Loucy (cell line): ENCODE measurements around the gene ARHGAP28.

Source experiments
- H2AFZ ChIP-seq: fragments of 200-600 bp; sonication (generic); 2 replicates; pipeline ENCODE4 v1.6.0; 2016; ENCODE audit warnings: antibody characterized with exemption, mild to moderate bottlenecking, low read length, moderate library complexity
- H3F3A ChIP-seq: fragments of 200-600 bp; 2 replicates; pipeline ENCODE4 v1.6.0; 2016; ENCODE audit warnings: antibody characterized with exemption, low read depth, mild to moderate bottlenecking
- H3K27me3 ChIP-seq: fragments of 200-600 bp; sonication (generic); 2 replicates; pipeline ENCODE4 v1.6.1; 2014; ENCODE audit warnings: low read length, mild to moderate bottlenecking; ENCODE audit not compliant: insufficient read depth, poor library complexity, severe bottlenecking
- H3K36me3 ChIP-seq: fragments of 200-600 bp; sonication (generic); 2 replicates; pipeline ENCODE4 v1.6.1; 2016; ENCODE audit warnings: low read length; ENCODE audit not compliant: insufficient read depth
- H3K4me1 ChIP-seq: fragments of 200-600 bp; sonication (generic); 2 replicates; pipeline ENCODE4 v1.5.1; 2014; ENCODE audit warnings: low read length, mild to moderate bottlenecking; ENCODE audit not compliant: insufficient read depth, poor library complexity, severe bottlenecking
- H3K4me2 ChIP-seq: fragments of 200-600 bp; sonication (generic); 2 replicates; pipeline ENCODE4 v1.6.0; 2014; ENCODE audit warnings: antibody characterized with exemption, low read length, low read depth, mild to moderate bottlenecking; ENCODE audit not compliant: poor library complexity, severe bottlenecking
- H3K4me3 ChIP-seq: fragments of 200-600 bp; sonication (generic); 2 replicates; pipeline ENCODE4 v1.5.1; 2014; ENCODE audit warnings: low read length, mild to moderate bottlenecking, mixed read lengths; ENCODE audit not compliant: poor library complexity, severe bottlenecking
- H3K79me2 ChIP-seq: fragments of 200-600 bp; sonication (generic); 2 replicates; pipeline ENCODE4 v1.6.1; 2014; ENCODE audit warnings: low read length; ENCODE audit not compliant: insufficient read depth
- H3K9ac ChIP-seq: fragments of 200-600 bp; sonication (generic); 2 replicates; pipeline ENCODE4 v1.6.0; 2014; ENCODE audit warnings: mild to moderate bottlenecking, low read depth, low read length, moderate library complexity; ENCODE audit not compliant: poor library complexity, severe bottlenecking
- H3K9me2 ChIP-seq: fragments of 200-600 bp; sonication (generic); replicated peaks from 2 replicates; pipeline ENCODE4 v1.6.1; 2016; ENCODE audit warnings: low read depth, low read length, mixed read lengths
- H3K9me3 ChIP-seq: fragments of 200-600 bp; sonication (generic); 2 replicates; pipeline ENCODE4 v1.6.1; 2014; ENCODE audit warnings: mild to moderate bottlenecking, antibody characterized with exemption, low read length, low read depth; ENCODE audit not compliant: insufficient read depth
- H4K20me1 ChIP-seq: fragments of 200-600 bp; sonication (generic); 2 replicates; pipeline ENCODE4 v1.6.0; 2014; ENCODE audit warnings: antibody characterized with exemption, low read length, mild to moderate bottlenecking; ENCODE audit not compliant: insufficient read depth, poor library complexity, severe bottlenecking
- EZH2phosphoT487 ChIP-seq: fragments of 200-600 bp; IDR thresholded peaks from 2 replicates; pipeline ENCODE4 v1.6.1; 2018; ENCODE audit warnings: antibody characterized with exemption, mild to moderate bottlenecking, moderate library complexity, borderline replicate concordance
- TF ChIP-seq, protein P1 (sequence below): fragments of 200-600 bp; sonication (generic); conservative IDR thresholded peaks from 2 replicates; pipeline ENCODE4 v1.5.1; 2014; ENCODE audit warnings: mild to moderate bottlenecking, antibody characterized with exemption, low read length

The ARHGAP28 gene

DNA sequence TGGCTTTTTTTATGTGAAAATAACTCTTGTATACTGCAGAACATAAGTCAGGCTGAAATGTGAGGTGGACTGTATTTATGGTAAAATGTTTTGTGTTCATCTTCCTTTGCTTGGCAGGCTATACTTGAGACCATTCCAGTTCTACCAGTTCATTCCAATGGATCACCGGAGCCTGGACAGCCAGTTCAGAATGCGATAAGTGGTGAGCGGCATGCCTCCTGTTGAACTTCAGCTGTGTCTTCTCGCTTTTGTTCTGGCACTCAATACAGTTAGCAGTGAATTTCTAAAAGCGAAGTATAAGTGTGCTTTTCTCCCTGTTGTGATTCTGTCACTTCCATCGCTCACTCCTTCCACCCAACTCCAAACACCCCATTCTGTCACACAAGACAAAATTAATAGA lies 138.5 kb downstream of the ARHGAP28 start:
- Histone ChIP-seq H3K9me2 (no peaks in the 10 kb centered on the region), H2AFZ (no peak overlapping the region), H3K27me3 (no peaks in the 10 kb centered on the region), H3K9ac (no peak overlapping the region), H4K20me1 (no peaks in the 10 kb centered on the region), H3K9me3 (no peaks in the 10 kb centered on the region), H3K79me2 (no peaks in the 10 kb centered on the region), H3K4me3 (no peak overlapping the region), H3K4me2 (no peak overlapping the region), H3F3A (no peaks in the 10 kb centered on the region), H3K4me1 (no peaks in the 10 kb centered on the region), H3K36me3 (no peaks in the 10 kb centered on the region)
- TF ChIP-seq EZH2phosphoT487, result no peak
- TF ChIP-seq, protein P1, sequence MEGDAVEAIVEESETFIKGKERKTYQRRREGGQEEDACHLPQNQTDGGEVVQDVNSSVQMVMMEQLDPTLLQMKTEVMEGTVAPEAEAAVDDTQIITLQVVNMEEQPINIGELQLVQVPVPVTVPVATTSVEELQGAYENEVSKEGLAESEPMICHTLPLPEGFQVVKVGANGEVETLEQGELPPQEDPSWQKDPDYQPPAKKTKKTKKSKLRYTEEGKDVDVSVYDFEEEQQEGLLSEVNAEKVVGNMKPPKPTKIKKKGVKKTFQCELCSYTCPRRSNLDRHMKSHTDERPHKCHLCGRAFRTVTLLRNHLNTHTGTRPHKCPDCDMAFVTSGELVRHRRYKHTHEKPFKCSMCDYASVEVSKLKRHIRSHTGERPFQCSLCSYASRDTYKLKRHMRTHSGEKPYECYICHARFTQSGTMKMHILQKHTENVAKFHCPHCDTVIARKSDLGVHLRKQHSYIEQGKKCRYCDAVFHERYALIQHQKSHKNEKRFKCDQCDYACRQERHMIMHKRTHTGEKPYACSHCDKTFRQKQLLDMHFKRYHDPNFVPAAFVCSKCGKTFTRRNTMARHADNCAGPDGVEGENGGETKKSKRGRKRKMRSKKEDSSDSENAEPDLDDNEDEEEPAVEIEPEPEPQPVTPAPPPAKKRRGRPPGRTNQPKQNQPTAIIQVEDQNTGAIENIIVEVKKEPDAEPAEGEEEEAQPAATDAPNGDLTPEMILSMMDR, result no peak

DNA sequence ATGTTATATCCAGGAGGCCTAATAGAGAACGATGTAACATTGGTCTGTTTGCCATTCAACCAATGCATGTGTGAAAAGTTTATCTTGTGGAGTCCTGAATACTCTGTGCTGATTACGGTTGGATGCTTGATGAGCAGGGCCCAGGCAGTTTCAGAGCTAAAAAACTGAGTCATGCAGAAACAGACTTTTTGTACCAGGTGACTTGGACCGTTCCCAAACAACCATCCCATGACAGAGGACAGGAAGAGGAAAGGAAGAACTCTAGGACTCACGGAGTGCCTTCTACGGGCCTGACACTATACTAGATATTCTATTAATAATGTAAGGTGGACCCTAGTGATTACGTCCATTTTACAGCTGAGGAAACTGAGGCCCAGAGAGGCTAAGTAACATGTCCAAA lies 142.1 kb downstream of the ARHGAP28 start:
- Histone ChIP-seq H2AFZ (no peak overlapping the region), H3K9me3 (no peaks in the 10 kb centered on the region; the same call in 1 of the 2 replicates), H3F3A (no peaks in the 10 kb centered on the region), H3K4me1 (no peaks in the 10 kb centered on the region), H4K20me1 (no peaks in the 10 kb centered on the region), H3K4me2 (no peak overlapping the region), H3K27me3 (no peaks in the 10 kb centered on the region), H3K9ac (no peak overlapping the region), H3K36me3 (no peaks in the 10 kb centered on the region), H3K79me2 (no peaks in the 10 kb centered on the region), H3K4me3 (no peak overlapping the region), H3K9me2 (no peaks in the 10 kb centered on the region)
- TF ChIP-seq, protein P1, result no peak
- TF ChIP-seq EZH2phosphoT487, result no peak

DNA sequence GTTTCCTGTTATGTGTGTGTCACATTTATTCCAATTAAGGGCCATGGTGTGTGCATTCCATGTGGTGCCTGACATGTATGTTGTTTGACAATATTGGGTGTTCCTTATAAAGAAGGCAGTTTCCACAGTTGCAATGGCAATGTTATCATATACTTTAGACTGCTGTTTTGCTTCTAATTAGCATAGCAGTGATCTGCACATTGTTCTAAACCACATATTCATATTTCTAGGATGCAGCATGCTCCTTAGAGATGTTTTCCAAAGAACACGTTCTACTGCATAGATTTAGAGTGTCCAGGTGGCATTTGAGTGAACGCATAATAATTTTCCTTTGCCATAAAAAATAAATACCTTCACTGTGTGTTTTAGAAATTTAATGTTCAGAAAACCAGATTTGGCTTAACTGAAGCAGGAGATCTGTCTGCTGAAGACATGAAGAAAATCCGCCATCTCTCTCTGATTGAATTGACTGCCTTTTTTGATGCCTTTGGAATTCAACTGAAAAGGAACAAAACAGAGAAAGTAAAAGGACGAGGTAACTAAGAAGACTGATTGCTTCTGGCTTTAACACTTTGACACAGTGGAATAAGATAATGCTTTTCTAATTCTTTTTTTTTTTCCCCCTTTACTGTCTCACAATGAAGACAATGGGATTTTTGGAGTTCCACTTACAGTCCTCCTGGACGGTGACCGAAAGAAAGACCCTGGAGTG lies 143.7 kb downstream of the ARHGAP28 start:
- Histone ChIP-seq H3K79me2 (no peaks in the 10 kb centered on the region), H2AFZ (no peak overlapping the region), H3K27me3 (no peaks in the 10 kb centered on the region), H4K20me1 (no peaks in the 10 kb centered on the region), H3K9me2 (no peaks in the 10 kb centered on the region), H3K9ac (no peak overlapping the region), H3F3A (no peaks in the 10 kb centered on the region), H3K4me3 (no peak overlapping the region), H3K4me2 (no peak overlapping the region), H3K36me3 (no peaks in the 10 kb centered on the region), H3K9me3 (no peaks in the 10 kb centered on the region; the same call in 1 of the 2 replicates), H3K4me1 (no peaks in the 10 kb centered on the region)
- no peak for TF ChIP-seq EZH2phosphoT487
- TF ChIP-seq, protein P1, result no peak
